Left lung (tissue), 10 donors: ENCODE results near the gene GSPT1. TPM values are rescaled to one million over a fixed set of nuclear protein-coding genes. Genes with fewer than 3 reads are reported as not detected.

ENCODE experiments used
- ATAC-seq: fragments of 200-7000 bp; cut with Tn5 transposase; one replicate; pipeline ENCODE4 v1.9.1; 2020; ENCODE audit warnings: moderate library complexity
- DNase-seq, 4 donors: peaks; one replicate each; pipeline ENCODE4 v3.0.0-alpha.2; 2013 to 2020
- H3K27ac ChIP-seq, 2 donors: fragments of 200-600 bp; sonication (generic) in 1 of 2; one replicate each; pipeline versions ENCODE4 v1.5.0 to v1.8.0; 2020 to 2021
- H3K27me3 ChIP-seq, 2 donors: fragments of 200-600 bp; sonication (generic) in 1 of 2; one replicate each; pipeline versions ENCODE4 v1.5.0 to v1.8.0; 2020 to 2021
- H3K36me3 ChIP-seq, 2 donors: fragments of 200-600 bp; sonication (generic) in 1 of 2; one replicate each; pipeline versions ENCODE4 v1.5.0 to v1.8.0; 2020 to 2021
- H3K4me1 ChIP-seq, 2 donors: fragments of 200-600 bp; one replicate each; pipeline ENCODE4 v1.8.0; 2021
- H3K4me3 ChIP-seq, 2 donors: fragments of 200-600 bp; sonication (generic) in 1 of 2; one replicate each; pipeline versions ENCODE4 v1.5.0 to v1.8.0; 2020 to 2021; ENCODE audit warnings: mild to moderate bottlenecking in 1 of 2
- H3K9me3 ChIP-seq, 2 donors: fragments of 200-600 bp; sonication (generic) in 1 of 2; one replicate each; pipeline versions ENCODE4 v1.5.0 to v1.8.0; 2020 to 2021
- intact Hi-C, 2 donors: fragments of 100-400 bp; cut with DNase I; formaldehyde crosslinking; loops; one replicate each; pipeline versions ENCODE4 v1.11.2 to v1.14.2; 2022
- polyA plus RNA-seq, 6 donors: library from polyadenylated mRNA; unstranded; fragments of 120-200 nt; gene quantifications; one replicate each; pipeline ENCODE4 v1.2.1, GENCODE V29; 2013; ENCODE audit not compliant: insufficient read length in 6 of 6
- total RNA-seq, 2 donors: library from RNA; stranded (reverse); fragmentation: NEBNext Ultra II Directional; extraction: Animal tissue kit (Norgen Biotek cat#: 25700); gene quantifications; one replicate each; pipeline ENCODE4 v1.2.1, GENCODE V29; 2021
- TF ChIP-seq, protein P1 (sequence below), 2 donors: fragments of 200-600 bp; sonication (generic) in 1 of 2; IDR thresholded peaks; one replicate each; pipeline versions ENCODE4 v1.5.0 to v1.8.0; 2021; ENCODE audit warnings: antibody characterized with exemption in 2 of 2
- donor health status: DM: no; HTN: yes; CAD: no.
- donor health status: DM: no; HTN: no; CAD: no.

The GSPT1 gene
- total and polyA plus RNA-seq, 8 donors, result 93.5 to 140 (median 107) TPM

DNA sequence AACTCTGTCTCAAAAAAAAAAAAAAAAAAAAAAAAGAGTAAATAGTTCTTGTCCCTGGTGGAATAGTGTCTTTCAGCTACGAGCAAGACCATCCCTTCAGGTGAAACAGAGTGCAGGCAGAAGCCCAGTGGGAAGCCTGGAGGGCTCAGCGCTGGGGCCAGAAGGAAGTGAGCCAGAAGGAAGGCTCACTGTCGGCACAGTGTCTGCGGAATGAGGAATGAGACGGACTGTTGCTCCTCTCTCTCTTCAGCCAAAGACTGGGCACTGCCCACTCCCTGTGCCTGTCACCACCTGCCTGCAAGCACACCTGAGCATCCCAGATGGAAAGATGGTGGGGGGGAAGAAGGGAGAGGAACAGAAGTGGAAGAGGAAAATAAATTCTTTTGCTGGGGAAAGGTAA is 71.9 kb downstream of the GSPT1 start:
- no peak overlapping the region for H3K4me3 ChIP-seq
- intact Hi-C loops, result loop anchor here in 1 of 2 donors (10.0 kb wide), 1 partner anchor 69 kb away; no protein-coding TSS in a partner anchor
- H3K27me3 ChIP-seq, result no peaks in the 10 kb centered on the region

DNA sequence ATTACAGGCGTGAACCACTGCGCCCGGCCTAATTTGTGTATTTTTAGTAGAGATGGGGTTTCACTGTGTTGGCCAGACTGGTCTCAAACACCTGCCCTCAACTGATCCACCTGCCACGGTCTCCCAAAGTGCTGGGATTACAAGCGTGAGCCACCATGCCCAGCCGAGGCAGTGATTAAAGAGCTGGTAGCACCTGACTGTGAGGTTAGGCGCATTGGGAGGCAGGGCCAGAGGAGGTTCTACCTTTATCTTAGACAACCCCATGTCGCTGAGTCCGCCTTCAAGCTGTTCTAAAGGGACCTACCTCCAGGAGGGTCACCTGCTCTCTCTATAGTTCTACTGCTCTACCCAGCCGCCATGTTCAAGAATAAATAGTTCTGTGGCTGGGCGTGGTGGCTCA is 72.5 kb downstream of the GSPT1 start:
- Histone ChIP-seq H3K27me3 (no peaks in the 10 kb centered on the region), H3K4me1 (no peaks in the 10 kb centered on the region), H3K4me3 (no peak overlapping the region), H3K27ac (no peak overlapping the region), H3K36me3 (peaks cover 0 to 99% of the 10 kb centered on the region in 2 donors), H3K9me3 (no peaks in the 10 kb centered on the region)
- DNase-seq (no peak), ATAC-seq (no peak)
- TF ChIP-seq, protein P1, sequence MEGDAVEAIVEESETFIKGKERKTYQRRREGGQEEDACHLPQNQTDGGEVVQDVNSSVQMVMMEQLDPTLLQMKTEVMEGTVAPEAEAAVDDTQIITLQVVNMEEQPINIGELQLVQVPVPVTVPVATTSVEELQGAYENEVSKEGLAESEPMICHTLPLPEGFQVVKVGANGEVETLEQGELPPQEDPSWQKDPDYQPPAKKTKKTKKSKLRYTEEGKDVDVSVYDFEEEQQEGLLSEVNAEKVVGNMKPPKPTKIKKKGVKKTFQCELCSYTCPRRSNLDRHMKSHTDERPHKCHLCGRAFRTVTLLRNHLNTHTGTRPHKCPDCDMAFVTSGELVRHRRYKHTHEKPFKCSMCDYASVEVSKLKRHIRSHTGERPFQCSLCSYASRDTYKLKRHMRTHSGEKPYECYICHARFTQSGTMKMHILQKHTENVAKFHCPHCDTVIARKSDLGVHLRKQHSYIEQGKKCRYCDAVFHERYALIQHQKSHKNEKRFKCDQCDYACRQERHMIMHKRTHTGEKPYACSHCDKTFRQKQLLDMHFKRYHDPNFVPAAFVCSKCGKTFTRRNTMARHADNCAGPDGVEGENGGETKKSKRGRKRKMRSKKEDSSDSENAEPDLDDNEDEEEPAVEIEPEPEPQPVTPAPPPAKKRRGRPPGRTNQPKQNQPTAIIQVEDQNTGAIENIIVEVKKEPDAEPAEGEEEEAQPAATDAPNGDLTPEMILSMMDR (IDR thresholded peaks at IDR 0.05), result no peak
- intact Hi-C loops, result loop anchor here in 1 of 2 donors (10.0 kb wide), 1 partner anchor 68 kb away; no protein-coding TSS in a partner anchor

More for the DNA sequence above, 71.9 kb downstream of the GSPT1 start:
- peaks cover 0 to 5% of the 10 kb centered on the region in 2 donors for H3K4me1 ChIP-seq
- no peaks in the 10 kb centered on the region for H3K9me3 ChIP-seq
- no peak overlapping the region for H3K27ac ChIP-seq
- DNase-seq (no peak), ATAC-seq (no peak)
- TF ChIP-seq, protein P1 (IDR thresholded peaks at IDR 0.05), result no peak
- peaks cover 0 to 99% of the 10 kb centered on the region in 2 donors for H3K36me3 ChIP-seq

DNA sequence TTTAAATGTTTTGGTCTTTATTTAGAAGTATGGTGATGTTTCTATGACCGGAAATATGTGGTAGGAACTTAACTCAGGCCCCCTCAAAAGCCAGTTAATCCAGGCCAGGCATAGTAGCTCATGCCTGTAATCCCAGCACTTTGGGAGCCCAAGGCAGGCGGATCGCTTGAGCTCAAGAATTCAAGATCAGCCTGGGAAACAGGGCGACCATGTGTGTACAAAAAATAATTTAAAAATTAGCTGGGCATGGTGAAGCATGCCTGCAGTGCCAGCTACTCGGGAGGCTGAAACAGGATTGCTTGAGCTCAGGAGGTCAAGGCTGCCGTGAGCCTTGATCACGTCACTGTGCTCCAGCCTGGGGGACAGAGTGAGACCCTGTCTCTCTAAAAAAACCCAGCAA is 74.7 kb downstream of the GSPT1 start:
- no peaks in the 10 kb centered on the region for H3K9me3 ChIP-seq
- H3K27me3 ChIP-seq, result no peaks in the 10 kb centered on the region
- intact Hi-C loops, result loop anchor here in 1 of 2 donors (10.0 kb wide), 1 partner anchor 66 kb away; no protein-coding TSS in a partner anchor
- no peak overlapping the region for H3K27ac ChIP-seq
- H3K4me1 ChIP-seq, result no peaks in the 10 kb centered on the region
- no peak overlapping the region for H3K4me3 ChIP-seq
- ATAC-seq, result no peak
- TF ChIP-seq, protein P1 (IDR thresholded peaks at IDR 0.05), result no peak
- H3K36me3 ChIP-seq, result peaks cover 0 to 99% of the 10 kb centered on the region in 2 donors
- DNase-seq, result no peak

DNA sequence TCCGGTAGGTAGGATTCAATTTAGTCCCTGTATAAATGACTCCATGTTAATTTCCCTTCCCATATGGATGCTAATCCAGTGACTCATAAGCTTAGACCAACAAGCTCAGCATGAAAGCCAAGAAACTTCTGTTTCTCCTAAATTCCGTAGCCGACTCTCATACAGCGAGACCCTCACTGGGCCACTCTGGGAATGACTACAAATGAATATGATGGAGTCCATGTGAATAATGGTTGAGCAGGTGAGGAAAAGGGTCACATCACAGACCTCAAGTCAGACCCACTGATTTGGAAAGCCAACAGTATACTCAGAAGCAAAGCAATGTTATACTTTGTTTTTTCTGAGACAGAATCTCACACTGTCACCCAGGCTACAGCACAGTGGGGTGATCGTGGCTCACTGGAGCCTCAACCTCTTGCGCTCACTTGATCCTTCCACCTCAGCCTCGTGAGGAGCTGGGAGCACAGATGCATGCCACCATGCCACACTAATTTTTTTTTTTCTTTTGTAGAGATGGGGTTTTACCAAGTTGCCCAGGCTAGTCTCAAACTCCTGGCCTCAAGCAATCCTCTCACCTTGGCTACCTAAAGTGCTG is 79.0 kb downstream of the GSPT1 start:
- Histone ChIP-seq H3K9me3 (no peaks in the 10 kb centered on the region), H3K27ac (no peak overlapping the region), H3K27me3 (no peaks in the 10 kb centered on the region), H3K36me3 (peaks cover 0 to 58% of the 10 kb centered on the region in 2 donors), H3K4me3 (no peak overlapping the region), H3K4me1 (peaks cover 0 to 15% of the 10 kb centered on the region in 2 donors)
- no peak for DNase-seq
- no peak for ATAC-seq
- intact Hi-C loops, result no loop called here
- TF ChIP-seq, protein P1 (IDR thresholded peaks at IDR 0.05), result no peak

DNA sequence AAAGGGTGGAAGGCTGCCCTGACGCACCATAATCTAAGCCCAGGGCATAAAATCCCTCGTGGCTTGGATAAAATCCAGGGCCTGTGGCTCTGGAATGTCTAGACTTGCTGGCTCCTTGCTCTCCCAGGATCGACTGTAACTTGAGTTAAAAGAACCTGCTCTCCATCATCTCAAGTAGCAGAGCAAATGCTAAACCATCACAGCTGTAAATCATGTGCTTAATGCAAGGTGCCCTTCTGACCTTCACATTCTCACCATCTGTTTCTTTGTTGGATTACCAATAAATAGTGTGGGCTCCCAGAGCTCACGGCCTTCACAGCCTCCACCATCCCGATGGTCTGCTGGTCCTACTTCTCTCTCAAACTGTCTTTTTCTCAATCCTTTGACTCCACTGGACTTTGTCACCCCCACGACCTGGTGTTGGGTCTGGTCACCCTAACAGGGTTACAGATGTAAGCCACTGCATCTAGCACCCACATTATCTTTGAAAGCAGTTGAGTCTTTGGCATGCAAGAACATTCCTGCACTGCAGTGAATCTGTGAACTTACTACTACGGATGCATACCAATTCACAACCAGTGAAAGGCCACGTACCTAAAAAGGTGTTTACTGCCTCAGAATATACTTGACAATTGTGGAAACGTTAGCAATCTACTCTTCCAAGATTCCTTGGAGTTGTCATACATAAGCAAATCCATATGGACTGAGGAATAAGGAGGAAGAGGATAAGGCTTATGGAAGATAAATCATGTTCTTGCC is 79.7 kb downstream of the GSPT1 start:
- ATAC-seq (no peak), DNase-seq (no peak)
- TF ChIP-seq, protein P1 (IDR thresholded peaks at IDR 0.05), result no peak
- Histone ChIP-seq H3K4me1 (peaks cover 0 to 15% of the 10 kb centered on the region in 2 donors), H3K27me3 (no peaks in the 10 kb centered on the region), H3K9me3 (no peaks in the 10 kb centered on the region), H3K27ac (no peak overlapping the region), H3K36me3 (peaks cover 0 to 51% of the 10 kb centered on the region in 2 donors), H3K4me3 (no peak overlapping the region)
- intact Hi-C loops, result no loop called here
